ACHN (cell line): Measurements from ENCODE around the gene FBXL4.

Experiments used
- DNase-seq: peaks from one replicate; pipeline ENCODE4 v3.0.0-alpha.2; 2015
- in situ Hi-C: cut with HindIII; loops from 2 replicates; pipeline ENCODE4 v1.10.0; 2017; ENCODE audit warnings: low sequenced_read_pairs, low pct_ligation_motif_present, low pct_unique_long_range_greater_than_20kb

The FBXL4 gene

DNA sequence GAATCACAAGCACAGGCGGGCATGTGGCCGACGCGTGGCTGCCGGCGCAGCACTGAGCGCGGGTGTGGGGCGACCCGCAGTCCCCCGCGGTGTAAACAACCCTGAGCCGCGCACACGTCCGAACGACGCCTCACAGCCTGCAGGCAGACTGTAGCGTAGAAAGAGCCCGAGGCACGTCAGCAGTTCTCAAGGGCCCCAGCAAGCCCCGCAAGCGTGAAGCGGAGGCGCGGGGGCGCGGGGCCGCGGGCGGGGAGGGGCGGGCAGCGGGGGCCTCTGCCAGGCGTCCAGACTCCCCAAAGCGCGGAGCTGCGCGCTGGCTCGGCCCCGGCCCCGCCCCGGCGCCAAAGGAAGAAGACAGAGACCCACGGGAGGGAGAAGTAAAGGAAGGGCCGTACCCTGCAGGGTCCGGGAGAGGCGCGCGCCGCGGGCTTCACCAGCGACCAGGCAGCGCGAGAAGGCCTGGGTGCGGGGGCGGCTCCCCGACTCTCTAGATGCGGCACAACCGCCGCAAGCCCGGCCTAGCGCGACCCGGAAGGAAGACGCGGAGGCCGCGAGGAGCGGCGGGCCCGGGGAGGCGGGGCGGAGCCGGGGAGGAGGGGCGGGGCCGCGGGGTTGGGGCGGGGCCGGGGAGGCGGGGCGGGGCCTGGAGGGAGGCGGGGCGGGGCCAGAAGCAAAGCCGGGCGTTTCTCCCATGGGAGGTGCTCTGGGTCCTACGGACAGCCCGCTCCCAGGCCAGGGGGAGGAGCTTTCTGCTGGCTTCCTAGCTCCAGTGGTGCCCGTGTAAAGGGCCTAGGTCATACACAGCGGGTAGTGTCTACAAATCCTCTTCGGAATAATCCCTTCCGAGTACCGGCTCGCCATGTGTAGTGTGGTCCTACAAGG lies at the start of gene FBXL4:
TSS of gene FBXL4 (minus strand) at position 536 of the 882 bp plus-strand sequence. CDS start 20,958 bp downstream, outside the sequence.
- peak; percentile 82 for DNase-seq
- in situ Hi-C loops: no loop called here

DNA sequence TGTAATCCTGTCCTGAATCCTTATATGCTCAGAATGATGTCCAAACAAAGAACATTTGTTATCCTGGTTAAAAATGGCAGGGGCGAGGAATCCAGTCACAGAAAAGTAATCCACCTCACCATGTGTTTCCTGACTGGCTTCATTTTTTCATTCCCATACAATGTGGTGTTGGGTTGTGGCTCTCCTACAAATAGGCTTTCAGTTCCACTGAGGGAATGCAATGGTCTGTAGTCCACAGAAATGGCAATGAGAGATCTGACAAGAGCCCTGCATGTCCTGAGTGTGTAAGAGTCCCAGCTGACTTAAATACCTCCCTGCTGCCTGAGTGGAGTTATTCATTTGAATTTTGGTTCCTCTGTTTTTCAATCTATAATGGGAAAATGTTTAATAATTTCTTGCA lies 47.4 kb upstream of the FBXL4 start:
- in situ Hi-C loops: no loop called here
- no peak for DNase-seq

DNA sequence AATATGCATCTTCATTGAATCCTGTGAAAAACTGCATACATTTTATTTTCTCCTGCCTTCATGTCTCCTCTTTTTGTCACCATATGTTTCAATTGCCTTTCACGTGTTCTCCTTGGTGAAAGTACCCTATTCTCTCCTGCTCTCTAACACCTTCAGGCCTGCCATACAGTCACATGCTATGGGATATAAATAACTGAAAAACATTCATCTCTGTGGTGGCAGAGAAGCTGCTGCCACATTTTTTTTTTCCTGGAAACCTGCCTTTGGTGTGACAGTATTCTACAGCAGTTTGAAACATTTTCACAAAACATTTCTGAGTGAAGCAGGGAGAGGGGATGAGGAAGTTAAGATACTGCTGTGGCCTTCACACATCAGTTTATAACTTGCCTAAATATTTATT lies 44.8 kb upstream of the FBXL4 start:
- DNase-seq: no peak
- in situ Hi-C loops: no loop called here

DNA sequence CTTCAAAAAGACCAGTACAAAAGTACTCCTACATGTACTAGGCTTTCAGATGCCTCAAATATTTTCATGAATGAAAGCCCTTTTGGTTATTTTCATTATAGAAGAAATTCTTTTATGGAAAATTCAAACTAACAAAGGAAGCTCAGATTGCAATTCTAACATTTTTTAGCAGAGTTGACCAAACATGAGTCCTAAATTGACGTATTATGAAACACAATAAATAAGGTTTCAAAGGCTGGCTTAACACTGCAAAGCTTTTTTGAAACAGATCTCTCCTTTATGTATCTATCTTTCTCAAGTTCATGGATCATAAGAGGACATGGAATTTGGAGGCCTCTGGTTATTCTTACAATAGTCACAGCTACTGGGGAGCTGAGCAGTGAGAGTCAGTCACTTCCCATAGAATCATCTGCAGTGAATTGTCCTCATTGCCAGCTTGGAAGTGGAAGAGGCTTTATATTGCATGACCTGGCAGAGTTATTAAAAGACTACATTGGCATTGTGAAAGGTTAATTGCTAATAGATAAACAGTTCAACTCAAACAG lies 38.4 kb upstream of the FBXL4 start:
- no peak for DNase-seq
- in situ Hi-C loops: no loop called here

DNA sequence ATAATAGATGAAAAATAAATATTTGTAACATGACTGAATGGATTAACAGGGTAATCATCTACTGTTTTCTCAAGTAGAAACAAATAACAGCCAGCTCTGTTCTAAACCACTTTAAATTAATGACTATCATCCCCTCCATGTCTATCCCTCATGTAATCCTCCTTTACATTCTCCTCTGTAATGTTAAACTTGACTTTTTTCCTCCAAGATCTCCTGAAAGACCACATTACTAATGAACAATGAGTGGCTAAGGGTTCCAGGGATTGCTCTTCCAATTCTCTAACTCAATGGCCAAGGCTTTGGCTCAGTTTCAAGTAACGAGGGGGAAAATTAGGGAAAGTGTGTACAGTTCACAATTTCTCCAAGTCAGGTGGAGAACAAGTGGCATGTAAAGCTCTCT lies 37.6 kb upstream of the FBXL4 start:
- in situ Hi-C loops: no loop called here
- no peak for DNase-seq

DNA sequence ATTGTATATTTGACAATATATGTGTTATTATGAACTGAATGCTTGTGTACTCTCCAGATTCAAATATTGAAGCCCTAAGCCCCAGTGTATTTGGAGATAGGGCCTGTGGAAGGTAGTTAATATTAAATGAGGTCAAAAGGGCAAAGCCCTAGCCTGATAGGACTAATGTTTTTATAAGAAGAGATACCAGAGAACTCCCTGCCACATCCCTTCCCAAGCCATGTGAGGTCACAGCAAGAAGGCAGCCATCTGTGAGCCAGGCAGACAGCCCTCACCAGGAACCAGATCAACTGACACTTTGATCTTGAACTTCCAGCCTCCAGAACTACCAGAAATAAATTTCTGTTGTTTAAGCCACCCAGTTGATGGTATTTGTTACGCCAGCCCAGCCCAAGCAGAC lies 36.4 kb upstream of the FBXL4 start:
- no peak for DNase-seq
- in situ Hi-C loops: no loop called here

DNA sequence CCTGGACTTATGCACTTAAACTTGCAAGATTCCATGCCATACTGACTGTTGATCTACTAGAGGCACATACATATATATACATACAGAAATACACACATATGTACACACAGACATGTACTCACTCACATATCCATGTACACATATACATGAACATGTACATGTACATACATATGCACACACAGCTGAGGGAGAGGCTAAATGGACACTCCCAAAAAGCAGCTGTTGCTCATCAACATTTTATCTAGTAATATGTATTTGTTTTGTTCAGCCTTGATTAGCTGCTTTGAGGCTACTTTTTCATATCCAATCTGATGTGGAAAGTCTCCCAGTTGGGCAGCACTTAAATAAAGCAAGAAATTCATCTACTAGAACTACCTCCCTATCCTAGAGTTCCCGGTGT lies 33.7 kb upstream of the FBXL4 start:
- in situ Hi-C loops: no loop called here
- DNase-seq: no peak

DNA sequence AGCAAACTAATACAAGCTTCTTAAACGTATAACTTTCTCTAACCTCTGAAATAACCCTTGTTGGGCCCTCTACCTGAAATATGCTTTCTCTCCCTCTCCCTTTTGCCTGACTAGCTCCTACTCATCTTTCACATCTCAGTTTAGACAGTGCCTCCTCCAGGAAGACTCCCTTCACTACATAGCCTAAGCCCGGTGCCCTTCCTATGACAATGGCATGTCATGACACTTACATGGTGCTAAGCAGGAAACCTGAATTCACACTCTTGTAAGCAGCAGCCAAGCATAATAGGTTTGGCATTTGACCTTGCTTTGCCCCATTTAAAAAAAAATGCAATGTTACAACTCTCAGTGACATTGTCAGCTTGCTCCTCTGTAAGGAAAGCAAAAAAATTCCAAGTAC lies 33.1 kb upstream of the FBXL4 start:
- no peak for DNase-seq
- in situ Hi-C loops: no loop called here

DNA sequence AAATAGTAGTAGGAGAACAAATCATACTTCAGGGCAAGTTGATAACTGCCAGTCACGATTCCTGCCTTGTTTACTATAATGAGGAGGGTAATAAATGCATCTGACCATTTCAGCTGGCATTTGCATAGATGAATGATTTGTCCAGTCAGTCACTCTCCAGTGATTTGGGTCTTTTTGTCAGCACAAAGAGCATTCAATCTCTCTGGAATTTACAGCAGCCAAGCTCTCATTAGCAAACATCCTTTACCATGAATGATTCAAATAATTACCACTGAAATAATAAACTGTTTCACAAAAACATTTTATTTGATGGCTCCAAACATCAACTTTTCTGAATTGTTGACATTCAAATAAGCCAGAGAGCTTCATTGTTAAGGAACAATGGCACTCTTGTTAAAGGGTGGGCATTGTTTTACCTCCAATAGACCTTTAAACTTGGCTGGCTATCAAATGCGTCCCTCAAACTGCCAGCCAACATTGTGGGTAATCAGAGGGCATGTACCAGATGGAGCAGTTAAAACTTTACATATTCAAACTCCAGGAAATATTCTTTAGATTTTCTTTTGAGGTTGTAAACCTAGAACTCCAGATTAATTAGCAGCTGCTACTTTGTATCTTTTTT lies 30.0 kb upstream of the FBXL4 start:
- in situ Hi-C loops: no loop called here
- no peak for DNase-seq

DNA sequence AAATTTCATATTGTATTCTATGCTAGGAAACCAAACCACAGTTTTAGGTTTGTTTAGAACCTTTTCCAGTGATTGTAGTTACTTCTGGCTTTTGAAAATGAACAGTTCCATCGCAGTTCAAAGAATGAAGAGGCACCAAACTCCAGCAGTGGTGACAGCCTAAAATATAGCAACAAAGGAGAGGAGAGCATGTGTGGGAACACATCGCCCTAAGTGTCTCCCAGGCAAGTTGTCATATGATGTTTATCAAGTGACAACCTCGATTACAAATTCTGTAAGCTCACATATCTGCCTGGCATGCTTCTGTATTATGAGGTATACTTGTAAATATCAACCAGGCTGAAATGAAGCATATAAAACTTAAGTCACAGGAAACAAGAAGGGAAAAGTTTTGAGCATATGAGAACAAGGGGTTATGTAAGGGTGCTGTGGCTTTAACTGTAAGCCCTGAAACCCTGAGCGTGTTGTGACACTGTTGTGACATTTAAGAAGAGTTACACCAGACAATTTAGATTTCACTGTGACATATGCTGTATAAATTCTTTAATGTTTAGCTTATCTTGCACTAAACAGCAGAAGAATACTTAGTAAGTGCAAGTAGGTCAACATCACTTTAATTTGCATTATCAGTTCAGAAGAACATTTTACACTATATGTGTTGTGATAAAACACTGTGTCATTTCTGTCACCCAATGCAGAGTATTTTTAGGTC lies 29.1 kb upstream of the FBXL4 start:
- DNase-seq: no peak
- in situ Hi-C loops: no loop called here

DNA sequence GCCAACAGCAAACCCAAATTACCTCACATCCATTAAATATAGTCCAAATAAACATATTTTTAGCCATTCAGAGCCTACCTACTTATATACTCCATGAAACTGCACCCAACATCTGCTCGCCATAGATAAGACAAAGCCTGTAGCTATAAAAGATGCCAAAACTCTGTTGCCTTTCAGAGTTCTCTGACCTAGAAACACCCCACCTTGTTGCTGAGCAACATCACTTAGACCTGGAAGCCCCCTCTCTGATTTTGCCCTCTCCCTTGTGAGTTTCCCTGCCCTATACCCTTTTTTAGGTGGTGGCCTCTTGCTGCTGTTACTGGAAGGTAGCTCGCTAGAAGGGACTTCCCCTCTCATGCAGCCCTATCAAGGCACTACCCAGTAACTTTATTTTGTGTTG lies 27.7 kb upstream of the FBXL4 start:
- in situ Hi-C loops: no loop called here
- DNase-seq: no peak

DNA sequence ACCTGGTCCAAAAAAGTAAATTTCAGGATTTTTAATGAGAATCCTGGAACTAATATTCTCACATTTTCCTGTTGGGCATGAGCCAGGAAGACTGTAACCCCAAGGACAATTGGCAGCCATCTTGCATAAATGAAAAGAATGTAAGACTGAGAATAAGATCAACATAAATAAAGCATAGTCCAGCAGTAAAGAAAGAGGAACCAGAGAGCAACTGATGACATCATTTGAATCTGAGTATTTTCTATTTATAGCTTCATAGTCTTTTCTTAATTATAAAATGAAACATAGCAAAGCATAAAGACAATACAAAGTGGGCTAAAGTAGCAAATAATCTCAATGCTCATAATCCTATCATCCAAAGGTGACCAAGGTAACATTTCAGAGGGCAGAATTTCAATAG lies 26.6 kb upstream of the FBXL4 start:
- in situ Hi-C loops: no loop called here

DNA sequence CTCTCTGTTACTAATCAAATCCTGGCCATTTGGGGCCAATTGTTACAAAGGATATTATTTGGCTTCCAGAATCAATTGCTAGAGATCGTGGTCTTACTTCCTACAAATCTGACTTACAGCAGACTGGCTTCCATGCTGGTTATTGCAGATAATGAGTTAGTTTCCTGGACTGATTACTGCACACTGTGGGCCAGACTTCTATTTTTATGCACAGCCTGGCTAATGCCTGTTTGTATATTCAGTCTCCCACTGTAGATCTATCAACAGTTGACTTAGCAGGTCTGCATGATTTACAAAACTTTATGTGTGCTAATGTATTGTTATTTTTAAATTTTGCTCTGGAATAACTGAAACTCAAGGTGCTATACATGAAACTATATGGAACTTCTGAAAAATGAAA lies 25.8 kb upstream of the FBXL4 start:
- no peak for DNase-seq
- in situ Hi-C loops: no loop called here

More for the DNA sequence above, 26.6 kb upstream of the FBXL4 start:
- DNase-seq: no peak

DNA sequence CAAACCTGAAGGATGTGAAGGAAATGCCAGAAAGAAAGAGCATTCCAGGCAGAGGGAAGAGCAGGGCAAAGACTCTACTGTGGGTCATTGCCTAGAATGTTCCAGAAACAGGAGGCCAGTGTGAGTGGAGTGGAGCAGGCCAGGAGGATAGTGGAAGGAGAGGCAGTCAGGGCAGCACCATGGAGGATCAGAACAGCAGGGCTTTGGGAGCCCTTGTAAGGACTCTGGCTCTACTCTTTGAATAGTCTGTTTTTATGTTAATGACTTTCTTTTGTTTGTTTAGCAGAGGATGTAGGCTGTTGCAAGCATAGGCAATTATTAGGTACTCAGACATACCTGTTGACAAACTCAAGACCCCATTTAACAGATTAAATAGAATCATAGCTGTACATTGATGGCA lies 23.6 kb upstream of the FBXL4 start:
- DNase-seq: no peak
- in situ Hi-C loops: no loop called here

DNA sequence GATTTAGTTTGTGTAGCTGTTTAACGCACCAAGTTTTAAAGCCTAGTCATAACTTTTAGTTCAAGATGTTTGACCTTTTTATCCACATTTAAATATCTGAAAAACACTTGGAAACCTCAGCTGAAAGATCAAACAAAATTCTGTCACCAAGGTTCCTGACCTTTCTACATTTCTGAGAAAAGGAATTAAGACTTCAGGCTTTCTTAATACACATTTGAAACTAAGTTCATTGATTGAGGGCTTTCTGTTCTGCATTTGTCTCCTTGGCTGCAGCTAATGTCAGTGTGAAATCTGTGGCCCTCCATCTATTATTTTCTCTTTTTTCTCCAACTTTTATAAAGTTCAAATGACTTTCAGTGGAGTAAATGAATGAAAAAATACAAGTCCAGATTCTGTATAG lies 22.7 kb upstream of the FBXL4 start:
- DNase-seq: no peak

DNA sequence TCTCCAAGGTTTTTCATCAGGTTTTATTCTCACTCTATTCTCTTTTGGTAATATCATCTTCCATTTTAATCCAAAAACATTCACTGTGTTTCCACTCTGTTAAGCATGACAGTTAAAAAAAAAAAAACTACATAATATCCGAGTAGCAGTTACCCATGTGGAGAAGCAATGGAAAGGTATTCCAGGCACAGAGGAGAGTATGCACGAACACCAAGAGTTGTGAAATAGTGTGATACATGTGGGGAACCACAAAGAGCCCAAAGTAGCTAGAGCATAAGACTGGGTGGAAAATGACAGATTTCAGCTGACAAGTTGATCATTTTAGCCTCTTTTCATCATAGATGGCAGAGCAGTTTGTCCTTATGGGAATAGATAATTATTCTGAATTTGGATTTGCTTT lies 19.9 kb upstream of the FBXL4 start:
- in situ Hi-C loops: no loop called here
- DNase-seq: no peak

More for the DNA sequence above, 22.7 kb upstream of the FBXL4 start:
- in situ Hi-C loops: no loop called here

DNA sequence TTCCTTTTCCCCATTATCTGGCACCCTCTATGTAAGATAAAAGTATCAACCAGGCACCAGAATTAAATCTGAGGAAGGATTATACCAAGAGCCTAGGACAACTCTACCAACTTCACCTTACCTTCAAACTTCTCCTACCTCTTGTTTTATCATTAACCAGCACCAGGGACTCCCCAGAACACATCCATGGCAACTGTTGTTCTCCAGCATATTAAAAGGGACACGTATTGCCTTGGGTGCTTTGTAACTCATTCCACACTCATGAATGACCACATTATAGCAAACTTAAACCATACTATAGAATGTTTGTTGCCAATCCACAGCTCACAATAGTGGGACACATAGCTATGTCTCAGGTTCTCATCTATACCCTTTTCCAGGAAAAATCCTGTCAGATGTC lies 11.9 kb upstream of the FBXL4 start:
- no peak for DNase-seq

DNA sequence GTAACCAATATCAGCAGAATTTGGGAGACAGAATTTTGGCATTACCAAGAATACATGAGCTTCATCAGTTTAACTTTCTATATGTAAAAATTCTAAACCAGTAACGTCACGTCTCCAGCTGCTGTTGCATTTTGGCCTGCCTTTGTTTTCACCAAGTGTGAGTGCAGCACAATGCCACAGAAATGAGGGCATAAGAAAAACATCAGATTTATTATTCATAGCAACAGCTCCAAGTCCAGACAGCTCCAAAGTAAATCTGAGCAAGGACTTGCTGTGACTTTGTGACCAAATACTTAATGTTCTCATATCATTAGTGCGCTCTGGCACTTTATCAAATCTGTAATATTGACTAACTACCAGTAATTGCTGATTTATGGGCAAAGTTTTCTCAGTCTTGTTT lies 11.0 kb upstream of the FBXL4 start:
- in situ Hi-C loops: no loop called here
- no peak for DNase-seq

More for the DNA sequence above, 11.9 kb upstream of the FBXL4 start:
- in situ Hi-C loops: no loop called here

DNA sequence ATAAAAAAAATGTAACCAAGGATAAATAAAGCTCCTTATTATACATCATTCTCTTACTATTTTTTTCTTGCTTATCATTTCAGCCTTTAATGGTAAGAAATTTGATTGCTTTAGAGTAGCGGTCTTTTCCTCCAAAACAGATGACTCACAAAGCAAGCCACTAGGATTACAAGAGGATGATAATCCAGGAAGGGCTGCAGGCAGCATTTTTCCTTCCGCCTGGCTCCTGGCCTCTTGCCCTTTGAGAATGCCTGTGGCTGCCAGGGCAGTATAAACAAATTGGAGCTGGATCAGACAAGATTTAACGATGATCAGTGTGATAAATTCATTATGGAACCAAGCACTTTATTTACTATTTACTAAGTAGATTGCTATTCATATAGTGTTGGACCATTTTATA lies 9.7 kb upstream of the FBXL4 start:
- in situ Hi-C loops: no loop called here

More for the DNA sequence above, 9.7 kb upstream of the FBXL4 start:
- no peak for DNase-seq
